OCI-LY7 (cell line): Measurements from ENCODE around the gene RHOBTB3.

ENCODE experiments used
- EZH2phosphoT487 ChIP-seq: fragments of 200-600 bp; sonication (generic); IDR thresholded peaks from 2 replicates; pipeline ENCODE4 v1.6.1; 2018; ENCODE audit warnings: low read depth, borderline replicate concordance, mild to moderate bottlenecking, mixed run types, antibody characterized with exemption, low read length, moderate library complexity, mixed read lengths
- TF ChIP-seq, protein P1 (sequence below): fragments of 200-600 bp; sonication (generic); conservative IDR thresholded peaks from 2 replicates; pipeline ENCODE4 v1.5.1; 2014; ENCODE audit warnings: mild to moderate bottlenecking, antibody characterized with exemption, low read length, moderate library complexity, mixed read lengths

GRCh38 chr5:95771892-95772291 is 40.8 kb downstream of the RHOBTB3 start:
- TF ChIP-seq, protein P1, sequence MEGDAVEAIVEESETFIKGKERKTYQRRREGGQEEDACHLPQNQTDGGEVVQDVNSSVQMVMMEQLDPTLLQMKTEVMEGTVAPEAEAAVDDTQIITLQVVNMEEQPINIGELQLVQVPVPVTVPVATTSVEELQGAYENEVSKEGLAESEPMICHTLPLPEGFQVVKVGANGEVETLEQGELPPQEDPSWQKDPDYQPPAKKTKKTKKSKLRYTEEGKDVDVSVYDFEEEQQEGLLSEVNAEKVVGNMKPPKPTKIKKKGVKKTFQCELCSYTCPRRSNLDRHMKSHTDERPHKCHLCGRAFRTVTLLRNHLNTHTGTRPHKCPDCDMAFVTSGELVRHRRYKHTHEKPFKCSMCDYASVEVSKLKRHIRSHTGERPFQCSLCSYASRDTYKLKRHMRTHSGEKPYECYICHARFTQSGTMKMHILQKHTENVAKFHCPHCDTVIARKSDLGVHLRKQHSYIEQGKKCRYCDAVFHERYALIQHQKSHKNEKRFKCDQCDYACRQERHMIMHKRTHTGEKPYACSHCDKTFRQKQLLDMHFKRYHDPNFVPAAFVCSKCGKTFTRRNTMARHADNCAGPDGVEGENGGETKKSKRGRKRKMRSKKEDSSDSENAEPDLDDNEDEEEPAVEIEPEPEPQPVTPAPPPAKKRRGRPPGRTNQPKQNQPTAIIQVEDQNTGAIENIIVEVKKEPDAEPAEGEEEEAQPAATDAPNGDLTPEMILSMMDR, result no peak
- TF ChIP-seq EZH2phosphoT487, result no peak
